ENCODE results near the gene DFFA. TPM values are rescaled to one million over a fixed set of nuclear protein-coding genes. Genes with fewer than 3 reads are reported as not detected.

DFFA gene
- total RNA-seq, 1 donor from 2014 or later: 58.5 TPM

DNA sequence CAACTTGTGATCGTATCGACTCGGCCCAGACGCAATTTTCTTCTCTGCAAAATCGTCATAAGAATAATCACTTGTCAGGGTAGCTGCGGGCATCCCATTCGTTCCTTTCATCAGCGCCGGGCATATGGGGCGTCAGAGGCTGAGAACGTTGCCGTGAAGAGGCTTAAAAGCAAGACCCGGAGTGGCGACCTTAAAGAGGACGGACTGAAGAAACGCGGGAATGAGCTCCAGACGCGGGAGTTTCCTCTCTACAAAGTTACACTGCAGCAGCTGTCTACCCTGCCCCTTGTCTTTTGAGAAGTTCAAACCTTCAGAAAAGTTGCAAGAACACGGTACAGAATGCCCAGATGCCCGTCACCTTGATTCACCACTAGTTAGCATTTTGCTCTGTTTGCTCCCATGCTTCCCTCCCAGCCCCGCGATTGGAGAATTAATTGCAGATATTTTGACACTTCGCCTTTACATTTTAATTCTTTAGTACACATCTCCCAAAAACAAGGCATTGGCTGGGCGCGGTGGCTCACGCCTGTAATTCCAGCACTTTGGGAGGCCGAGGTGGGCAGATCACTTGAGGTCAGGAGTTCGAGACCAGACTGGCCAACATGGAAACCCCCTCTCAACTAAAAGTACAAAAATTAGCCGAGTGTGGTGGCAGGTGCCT lies 41.1 kb downstream of the DFFA start:
- H3K4me2 ChIP-seq: peak overlapping the region; percentile 69
- no peaks in the 10 kb centered on the region for H3K27me3 ChIP-seq

DNA sequence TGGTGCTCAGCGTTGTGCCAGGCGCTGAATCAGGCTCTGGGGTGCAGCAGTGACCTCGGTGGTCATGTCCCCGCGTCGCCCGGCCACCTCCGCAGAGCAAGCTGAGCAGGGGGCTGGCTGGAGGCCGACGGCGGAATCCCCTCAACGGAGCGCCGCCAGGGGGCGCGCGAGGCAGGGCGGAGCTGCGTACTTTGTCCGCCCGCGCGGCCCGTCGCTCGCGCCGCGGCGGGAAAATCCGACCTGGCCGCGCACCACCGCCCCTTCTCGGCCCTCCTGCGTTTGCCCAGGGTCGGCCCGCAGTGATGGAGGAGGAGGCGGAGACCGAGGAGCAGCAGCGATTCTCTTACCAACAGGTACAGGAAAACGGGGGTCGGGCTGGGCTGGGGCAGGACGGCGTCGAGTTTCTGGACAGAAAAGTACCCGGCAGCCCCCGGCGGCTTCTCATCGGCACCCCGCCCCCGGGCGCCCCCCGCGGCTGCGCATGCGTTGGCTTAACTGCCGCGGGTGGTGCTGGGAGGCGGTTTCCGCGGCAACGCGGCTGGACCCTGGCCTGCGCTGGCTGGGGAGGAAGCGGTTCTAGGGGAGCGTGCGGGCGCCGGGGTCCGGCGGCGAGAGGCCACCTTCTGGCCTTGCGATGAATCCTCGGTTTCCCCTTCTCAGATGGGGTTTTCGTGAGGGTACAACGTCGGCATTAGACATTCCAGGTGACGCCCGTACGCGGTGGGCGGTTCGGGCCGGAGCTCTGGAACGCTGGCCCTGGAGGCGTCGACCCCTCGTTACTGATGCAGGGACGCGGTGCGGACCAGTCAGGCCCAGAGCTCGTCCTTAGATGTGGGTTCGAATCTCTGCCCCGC lies 41.9 kb downstream of the DFFA start, which contains the start of gene CENPS:
CENPS (plus strand) TSS at position 218 of the 854 bp plus-strand sequence; CDS start at position 303, 85 bp downstream.
- Histone ChIP-seq H3K9me3 (ENCODE audit: low read depth) (no peaks in the 10 kb centered on the region), H3K4me1 (peaks cover 4% of the 10 kb centered on the region), H3K4me3 (peak within 1 kb of the TSS; percentile 49), H3K36me3 (no peaks in the 10 kb centered on the region), H3K4me2 (peak within 1 kb of the TSS; percentile 69), H3K9ac (peak within 1 kb of the TSS; percentile 41), H3K27me3 (no peaks in the 10 kb centered on the region), H3K27ac (peak within 1 kb of the TSS; percentile 90), H3K79me2 (ENCODE audit: low read depth) (peaks cover 21% of the 10 kb centered on the region), H4K20me1 (ENCODE audit: low read depth) (no peaks in the 10 kb centered on the region), H3F3A (ENCODE audit: low read depth) (peaks cover 21% of the 10 kb centered on the region), H2AFZ (replicated peaks) (peak within 1 kb of the TSS; percentile 71)
- TF ChIP-seq, protein P1, sequence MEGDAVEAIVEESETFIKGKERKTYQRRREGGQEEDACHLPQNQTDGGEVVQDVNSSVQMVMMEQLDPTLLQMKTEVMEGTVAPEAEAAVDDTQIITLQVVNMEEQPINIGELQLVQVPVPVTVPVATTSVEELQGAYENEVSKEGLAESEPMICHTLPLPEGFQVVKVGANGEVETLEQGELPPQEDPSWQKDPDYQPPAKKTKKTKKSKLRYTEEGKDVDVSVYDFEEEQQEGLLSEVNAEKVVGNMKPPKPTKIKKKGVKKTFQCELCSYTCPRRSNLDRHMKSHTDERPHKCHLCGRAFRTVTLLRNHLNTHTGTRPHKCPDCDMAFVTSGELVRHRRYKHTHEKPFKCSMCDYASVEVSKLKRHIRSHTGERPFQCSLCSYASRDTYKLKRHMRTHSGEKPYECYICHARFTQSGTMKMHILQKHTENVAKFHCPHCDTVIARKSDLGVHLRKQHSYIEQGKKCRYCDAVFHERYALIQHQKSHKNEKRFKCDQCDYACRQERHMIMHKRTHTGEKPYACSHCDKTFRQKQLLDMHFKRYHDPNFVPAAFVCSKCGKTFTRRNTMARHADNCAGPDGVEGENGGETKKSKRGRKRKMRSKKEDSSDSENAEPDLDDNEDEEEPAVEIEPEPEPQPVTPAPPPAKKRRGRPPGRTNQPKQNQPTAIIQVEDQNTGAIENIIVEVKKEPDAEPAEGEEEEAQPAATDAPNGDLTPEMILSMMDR (IDR thresholded peaks at IDR 0.05): peak; percentile 90
- no peak for TF ChIP-seq EZH2phosphoT487 (IDR thresholded peaks at IDR 0.05)
- Mint-ChIP-seq H3K4me1 (peaks cover 53% of the 10 kb centered on the region), H3K27ac (peak within 1 kb of the TSS; percentile 90), H3K36me3 (peaks cover 3% of the 10 kb centered on the region), H3K9me3 (no peaks in the 10 kb centered on the region), H3K4me3 (peak within 1 kb of the TSS; percentile 90), H3K27me3 (ENCODE audit: insufficient read depth, low read depth) (peaks cover 4% of the 10 kb centered on the region)
- DNase-seq (ENCODE audit: low spot score): peak; percentile 96

More for the DNA sequence above, 41.1 kb downstream of the DFFA start:
- Mint-ChIP-seq H3K4me3 (peak overlapping the region; percentile 90), H3K27ac (peak overlapping the region; percentile 87), H3K36me3 (peaks cover 3% of the 10 kb centered on the region), H3K4me1 (peaks cover 46% of the 10 kb centered on the region), H3K27me3 (ENCODE audit: insufficient read depth, low read depth) (peaks cover 4% of the 10 kb centered on the region), H3K9me3 (no peaks in the 10 kb centered on the region)
- Histone ChIP-seq H3K79me2 (ENCODE audit: low read depth) (peaks cover 21% of the 10 kb centered on the region), H3K4me1 (peaks cover 4% of the 10 kb centered on the region), H3F3A (ENCODE audit: low read depth) (peaks cover 18% of the 10 kb centered on the region), H3K9ac (peak overlapping the region; percentile 41), H3K9me3 (ENCODE audit: low read depth) (no peaks in the 10 kb centered on the region), H2AFZ (replicated peaks) (peak overlapping the region; percentile 71), H3K4me3 (peak overlapping the region; percentile 49), H4K20me1 (ENCODE audit: low read depth) (no peaks in the 10 kb centered on the region), H3K36me3 (no peaks in the 10 kb centered on the region), H3K27ac (no peak overlapping the region)
- no peak for TF ChIP-seq EZH2 (IDR thresholded peaks at IDR 0.05)
- TF ChIP-seq, protein P1 (IDR thresholded peaks at IDR 0.05): no peak
- TF ChIP-seq EZH2phosphoT487 (IDR thresholded peaks at IDR 0.05): no peak
- peak; percentile 59 for DNase-seq (ENCODE audit: low spot score)

DNA sequence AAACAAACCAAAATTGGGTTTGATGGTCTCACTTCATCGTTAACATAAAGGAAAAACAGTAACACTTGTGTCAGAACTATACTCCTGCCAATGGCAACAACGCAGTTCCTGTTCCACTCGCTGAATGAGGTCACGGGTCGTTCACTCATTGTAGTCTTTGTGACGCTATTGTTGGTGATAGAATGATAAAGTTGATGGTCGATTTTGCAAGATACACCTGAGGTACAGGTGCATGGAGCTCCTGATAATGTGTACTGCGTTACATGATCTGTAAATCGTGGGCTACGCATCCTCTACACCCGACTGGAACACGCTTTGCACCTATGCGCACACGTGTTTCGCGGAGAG lies 42.5 kb downstream of the DFFA start:
- no peaks in the 10 kb centered on the region for H4K20me1 ChIP-seq (ENCODE audit: low read depth)
- peaks cover 21% of the 10 kb centered on the region for H3K79me2 ChIP-seq (ENCODE audit: low read depth)
- peaks cover 24% of the 10 kb centered on the region for H3F3A ChIP-seq (ENCODE audit: low read depth)
- no peaks in the 10 kb centered on the region for H3K27me3 ChIP-seq
- H3K9me3 ChIP-seq (ENCODE audit: low read depth): no peaks in the 10 kb centered on the region
- H3K4me1 Mint-ChIP-seq: peaks cover 57% of the 10 kb centered on the region
- H3K9ac ChIP-seq: no peak overlapping the region
- H3K36me3 Mint-ChIP-seq: peaks cover 3% of the 10 kb centered on the region
- no peak for TF ChIP-seq EZH2 (IDR thresholded peaks at IDR 0.05)
- TF ChIP-seq, protein P1 (IDR thresholded peaks at IDR 0.05): no peak
- TF ChIP-seq EZH2phosphoT487 (IDR thresholded peaks at IDR 0.05): no peak
- peaks cover 6% of the 10 kb centered on the region for H3K4me1 ChIP-seq
- H3K4me2 ChIP-seq: peak overlapping the region; percentile 69
- H3K4me3 ChIP-seq: peak overlapping the region; percentile 49
- peak overlapping the region; percentile 90 for H3K4me3 Mint-ChIP-seq
- H3K36me3 ChIP-seq: no peaks in the 10 kb centered on the region
- DNase-seq (ENCODE audit: low spot score): no peak
- no peak overlapping the region for H2AFZ ChIP-seq (replicated peaks)
- H3K27me3 Mint-ChIP-seq (ENCODE audit: insufficient read depth, low read depth): peaks cover 3% of the 10 kb centered on the region
- peak overlapping the region; percentile 90 for H3K27ac Mint-ChIP-seq
- H3K27ac ChIP-seq: no peak overlapping the region
- no peaks in the 10 kb centered on the region for H3K9me3 Mint-ChIP-seq

Measured in neural progenitor cell (in vitro differentiated cells).